Vagina (tissue), 2 donors: ENCODE results near the gene GALNT9.

Source experiments
- CTCF ChIP-seq, 3 experiments: fragments of 450-650 bp in 2 of 3; fragments of 200-600 bp in 1 of 3; sonication (generic) in 1 of 3; IDR thresholded peaks; one replicate each; pipeline ENCODE4 v1.5.1; 2017 to 2019; ENCODE audit warnings: antibody characterized with exemption in 3 of 3, mild to moderate bottlenecking in 2 of 3, moderate library complexity in 2 of 3
- POLR2A ChIP-seq, 2 donors: fragments of 450-650 bp; IDR thresholded peaks; one replicate each; pipeline ENCODE4 v1.6.1; 2017; ENCODE audit warnings: antibody characterized with exemption in 2 of 2, mild to moderate bottlenecking in 2 of 2, moderate library complexity in 2 of 2
- POLR2AphosphoS5 ChIP-seq, 2 donors: sonication (generic); formaldehyde crosslinking; IDR thresholded peaks; one replicate each; pipeline ENCODE4 v1.9.0; 2017; ENCODE audit warnings: antibody characterized with exemption in 2 of 2, mild to moderate bottlenecking in 2 of 2, low read depth in 1 of 2; ENCODE audit not compliant: insufficient read depth in 1 of 2

DNA sequence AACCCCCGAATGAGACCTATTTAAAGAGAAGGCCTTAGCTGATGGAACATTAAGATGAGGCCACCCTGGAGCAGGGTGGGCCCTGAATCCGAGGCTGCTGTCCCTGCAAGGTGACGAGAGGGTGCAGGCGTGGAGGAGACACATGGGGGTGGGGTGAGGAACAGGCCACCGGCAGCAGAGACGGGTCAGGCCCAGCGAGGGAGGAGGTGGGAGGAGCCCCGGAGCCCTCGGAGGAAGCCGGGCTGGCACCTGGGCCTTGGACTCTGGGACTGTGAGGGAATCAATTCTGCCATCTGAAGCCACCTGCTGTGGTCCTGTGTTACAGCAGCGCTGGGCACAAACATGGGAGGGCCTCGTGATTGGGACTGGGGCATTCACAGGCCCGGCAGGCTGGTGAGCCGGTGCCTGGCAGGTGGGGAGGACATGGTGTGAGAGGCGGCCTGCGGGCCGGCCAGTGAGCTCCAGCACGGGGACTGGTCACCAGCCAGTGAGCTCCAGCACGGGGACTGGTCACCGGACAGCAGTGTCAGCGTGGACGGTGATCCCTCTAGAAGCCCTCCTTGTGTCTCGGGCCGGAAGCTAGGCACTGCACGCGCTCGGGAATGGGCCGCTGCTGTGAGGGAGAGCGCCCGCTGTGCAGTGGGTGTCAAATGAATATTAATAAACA, 138.4 kb downstream of the GALNT9 start:
- TF ChIP-seq CTCF (IDR thresholded peaks at IDR 0.05) (no peak), POLR2AphosphoS5 (IDR thresholded peaks at IDR 0.05; ENCODE audit: insufficient read depth in 1 of 2, low read depth in 1 of 2) (no peak), POLR2A (IDR thresholded peaks at IDR 0.05) (no peak)
